ENCODE data around the gene NEO1.

GRCh38 chr15:73134196-73134595 is 81.9 kb downstream of the NEO1 start:
- TF ChIP-seq, protein P1, sequence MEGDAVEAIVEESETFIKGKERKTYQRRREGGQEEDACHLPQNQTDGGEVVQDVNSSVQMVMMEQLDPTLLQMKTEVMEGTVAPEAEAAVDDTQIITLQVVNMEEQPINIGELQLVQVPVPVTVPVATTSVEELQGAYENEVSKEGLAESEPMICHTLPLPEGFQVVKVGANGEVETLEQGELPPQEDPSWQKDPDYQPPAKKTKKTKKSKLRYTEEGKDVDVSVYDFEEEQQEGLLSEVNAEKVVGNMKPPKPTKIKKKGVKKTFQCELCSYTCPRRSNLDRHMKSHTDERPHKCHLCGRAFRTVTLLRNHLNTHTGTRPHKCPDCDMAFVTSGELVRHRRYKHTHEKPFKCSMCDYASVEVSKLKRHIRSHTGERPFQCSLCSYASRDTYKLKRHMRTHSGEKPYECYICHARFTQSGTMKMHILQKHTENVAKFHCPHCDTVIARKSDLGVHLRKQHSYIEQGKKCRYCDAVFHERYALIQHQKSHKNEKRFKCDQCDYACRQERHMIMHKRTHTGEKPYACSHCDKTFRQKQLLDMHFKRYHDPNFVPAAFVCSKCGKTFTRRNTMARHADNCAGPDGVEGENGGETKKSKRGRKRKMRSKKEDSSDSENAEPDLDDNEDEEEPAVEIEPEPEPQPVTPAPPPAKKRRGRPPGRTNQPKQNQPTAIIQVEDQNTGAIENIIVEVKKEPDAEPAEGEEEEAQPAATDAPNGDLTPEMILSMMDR (IDR thresholded peaks at IDR 0.05; ENCODE audit: insufficient read depth, low read depth, low read length) = no peak
- TF ChIP-seq EZH2 (IDR thresholded peaks at IDR 0.05; ENCODE audit: insufficient read depth, low read length) = no peak
